PC-9 (cell line): ENCODE data around the gene IP6K3. TPM values are rescaled to one million over a fixed set of nuclear protein-coding genes. Genes with fewer than 3 reads are reported as not detected.

Experiments
- BruUV-seq: library from RNA; stranded (reverse); fragments of 400-500 nt; replicated peaks from 2 replicates; lab custom pipeline; 2021; lab: Mats Ljungman, UMichigan
- CTCF ChIA-PET: fragments of 300-600 bp; sonication (Branson Sonifier 250); formaldehyde crosslinking; loops from one replicate; lab custom pipeline; 2022; ENCODE audit warnings: antibody characterized with exemption; lab: Charles Lee
- POLR2A ChIA-PET: fragments of 300-600 bp; sonication (Branson Sonifier 250); formaldehyde crosslinking; loops from one replicate; lab custom pipeline; 2022; ENCODE audit warnings: antibody characterized with exemption; ENCODE audit not compliant: unreplicated experiment; lab: Charles Lee
- DNase-seq, 2 experiments: peaks; one replicate each; pipeline versions ENCODE4 v3.0.0 to v3.0.0-alpha.2; 2015 to 2022; ENCODE audit warnings: mixed read lengths in 1 of 2
- H2AFZ ChIP-seq: fragments of 200-600 bp; sonication (generic); 2 replicates; pipeline ENCODE4 v1.8.1; 2017; ENCODE audit warnings: antibody characterized with exemption
- H3F3A ChIP-seq: fragments of 200-600 bp; sonication (generic); 2 replicates; pipeline ENCODE4 v1.8.1; 2017; ENCODE audit warnings: antibody characterized with exemption, mild to moderate bottlenecking, low read depth; ENCODE audit not compliant: insufficient read depth
- H3K27ac ChIP-seq: fragments of 200-600 bp; sonication (generic); 2 replicates; pipeline ENCODE4 v1.6.1; 2016; ENCODE audit warnings: mixed run types
- H3K27me3 ChIP-seq: fragments of 200-600 bp; sonication (generic); 2 replicates; pipeline ENCODE4 v1.6.1; 2016; ENCODE audit warnings: low read depth, mixed run types; ENCODE audit not compliant: insufficient read depth
- H3K36me3 ChIP-seq: fragments of 200-600 bp; sonication (generic); 2 replicates; pipeline ENCODE4 v1.6.1; 2016; ENCODE audit warnings: low read depth, mixed run types
- H3K4me1 ChIP-seq: fragments of 200-600 bp; sonication (generic); replicated peaks from 2 replicates; pipeline ENCODE4 v1.6.1; 2016; ENCODE audit warnings: mixed run types; ENCODE audit not compliant: insufficient read depth
- H3K4me2 ChIP-seq: fragments of 200-600 bp; sonication (generic); 2 replicates; pipeline ENCODE4 v1.6.1; 2017; ENCODE audit warnings: mixed run types
- H3K4me3 ChIP-seq: fragments of 200-600 bp; sonication (generic); 2 replicates; pipeline ENCODE4 v1.6.1; 2016; ENCODE audit warnings: mixed run types
- H3K79me2 ChIP-seq: fragments of 200-600 bp; sonication (generic); 2 replicates; pipeline ENCODE4 v1.6.1; 2017; ENCODE audit warnings: low read depth, mixed run types
- H3K9me2 ChIP-seq: fragments of 200-600 bp; sonication (generic); 2 replicates; pipeline ENCODE4 v1.8.1; 2017; ENCODE audit warnings: mild to moderate bottlenecking; ENCODE audit not compliant: insufficient read depth
- H3K9me3 ChIP-seq: fragments of 200-600 bp; sonication (generic); 2 replicates; pipeline ENCODE4 v1.8.1; 2016; ENCODE audit warnings: low read depth; ENCODE audit not compliant: insufficient read depth
- H4K20me1 ChIP-seq: fragments of 200-600 bp; sonication (generic); 2 replicates; pipeline ENCODE4 v1.8.1; 2017; ENCODE audit not compliant: insufficient read depth
- EZH2 ChIP-seq: fragments of 200-600 bp; sonication (generic); IDR thresholded peaks from 2 replicates; pipeline ENCODE4 v1.8.0; 2017; ENCODE audit warnings: antibody characterized with exemption, low read depth
- intact Hi-C: fragments of 100-400 bp; cut with micrococcal nuclease; formaldehyde crosslinking; loops from one replicate; pipeline ENCODE4 v1.10.0; 2022; ENCODE audit not compliant: unreplicated experiment
- total RNA-seq: library from RNA; stranded (reverse); gene quantifications from 2 replicates; pipeline ENCODE4 v1.2.3, GENCODE V29; 2021
- TF ChIP-seq, protein P1 (sequence below): fragments of 200-600 bp; sonication (generic); conservative IDR thresholded peaks from 2 replicates; pipeline ENCODE4 v1.6.1; 2017; ENCODE audit warnings: mixed run types, antibody characterized with exemption, mild to moderate bottlenecking, moderate library complexity

Gene IP6K3
- total RNA-seq, 1 experiment from 2014 or later = not detected

DNA sequence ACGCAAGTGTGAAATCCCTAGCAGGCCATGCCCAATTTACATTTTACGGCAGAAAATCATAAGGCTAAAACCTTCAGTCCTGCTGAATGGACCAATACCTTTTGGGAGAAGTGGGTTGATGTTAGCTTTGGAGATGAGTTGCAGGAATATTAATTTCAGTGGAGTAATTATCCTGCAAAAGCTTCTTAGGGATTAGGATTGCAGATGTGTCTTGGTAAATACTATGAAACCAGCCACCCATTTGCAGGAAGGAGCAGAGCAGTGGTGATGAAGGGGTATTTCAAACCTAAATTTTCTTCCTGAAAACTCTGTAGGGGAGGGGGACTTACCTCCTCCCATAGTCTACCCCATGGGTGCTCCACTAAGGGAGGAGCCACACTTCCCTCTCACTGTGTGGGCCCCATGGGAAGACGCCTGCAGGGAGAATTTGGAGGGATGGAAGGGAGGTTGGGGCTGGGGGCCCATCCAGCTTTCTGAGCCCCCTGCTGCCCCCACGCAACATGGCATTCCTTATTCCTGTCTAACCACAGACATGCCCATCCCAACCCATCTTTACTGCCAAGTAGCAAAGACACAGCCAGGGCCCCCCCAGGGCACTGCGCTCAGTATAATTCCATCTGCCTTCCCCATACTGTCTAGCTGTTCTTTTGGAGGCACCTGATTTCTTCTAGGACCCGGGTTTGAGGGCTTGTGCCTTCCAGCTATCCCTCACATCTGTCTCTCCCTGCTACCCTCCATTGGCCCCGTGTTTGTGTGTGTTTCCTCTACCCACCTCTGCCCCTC, 20.6 kb downstream of the IP6K3 start:
- H3K4me1 ChIP-seq = peaks cover 24% of the 10 kb centered on the region
- CTCF ChIA-PET = no interaction called here
- POLR2A ChIA-PET = interaction anchor here (0.7 kb wide), 1 partner anchor 18 kb away, joined by 10 read pairs; no protein-coding TSS in a partner anchor

DNA sequence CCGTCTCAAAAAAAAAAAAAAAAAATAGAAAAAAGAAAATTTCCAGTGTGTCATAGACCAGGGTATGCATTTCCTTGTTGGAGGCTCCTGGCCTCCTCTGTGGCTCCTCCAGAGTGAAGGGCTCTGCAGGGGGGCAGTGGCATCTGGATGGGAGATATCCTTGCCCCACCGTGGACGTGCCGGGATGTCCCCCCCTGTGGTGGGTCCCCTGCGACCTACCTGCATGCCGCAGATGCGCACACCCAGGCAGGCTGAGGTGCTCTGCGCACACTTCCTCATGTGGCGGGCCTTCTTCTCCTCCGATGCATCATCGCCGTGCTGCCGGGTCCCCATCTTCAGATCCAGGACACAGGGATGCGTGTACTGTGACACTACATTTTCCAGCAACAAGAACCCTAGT, 21.5 kb downstream of the IP6K3 start:
- no peaks in the 10 kb centered on the region for H3K27me3 ChIP-seq
- DNase-seq = no peak
- no peaks in the 10 kb centered on the region for H3K9me3 ChIP-seq
- TF ChIP-seq EZH2 = no peak
- no peaks in the 10 kb centered on the region for H3K79me2 ChIP-seq
- H3K4me1 ChIP-seq = peaks cover 24% of the 10 kb centered on the region
- H3F3A ChIP-seq = peaks cover 8% of the 10 kb centered on the region; the same call in 1 of the 2 replicates
- ChIA-PET CTCF (no interaction called here), POLR2A (interaction anchor here (0.7 kb wide), 1 partner anchor 19 kb away, joined by 10 read pairs; no protein-coding TSS in a partner anchor)
- H2AFZ ChIP-seq = no peak overlapping the region
- H3K36me3 ChIP-seq = no peaks in the 10 kb centered on the region
- BruUV-seq = no TSS peak
- no peaks in the 10 kb centered on the region for H4K20me1 ChIP-seq
- no peaks in the 10 kb centered on the region for H3K9me2 ChIP-seq
- H3K4me3 ChIP-seq = no peak overlapping the region
- no peak overlapping the region for H3K4me2 ChIP-seq
- intact Hi-C loops = no loop called here
- no peak overlapping the region for H3K27ac ChIP-seq

More for the DNA sequence above, 20.6 kb downstream of the IP6K3 start:
- no peak for DNase-seq
- TF ChIP-seq, protein P1, sequence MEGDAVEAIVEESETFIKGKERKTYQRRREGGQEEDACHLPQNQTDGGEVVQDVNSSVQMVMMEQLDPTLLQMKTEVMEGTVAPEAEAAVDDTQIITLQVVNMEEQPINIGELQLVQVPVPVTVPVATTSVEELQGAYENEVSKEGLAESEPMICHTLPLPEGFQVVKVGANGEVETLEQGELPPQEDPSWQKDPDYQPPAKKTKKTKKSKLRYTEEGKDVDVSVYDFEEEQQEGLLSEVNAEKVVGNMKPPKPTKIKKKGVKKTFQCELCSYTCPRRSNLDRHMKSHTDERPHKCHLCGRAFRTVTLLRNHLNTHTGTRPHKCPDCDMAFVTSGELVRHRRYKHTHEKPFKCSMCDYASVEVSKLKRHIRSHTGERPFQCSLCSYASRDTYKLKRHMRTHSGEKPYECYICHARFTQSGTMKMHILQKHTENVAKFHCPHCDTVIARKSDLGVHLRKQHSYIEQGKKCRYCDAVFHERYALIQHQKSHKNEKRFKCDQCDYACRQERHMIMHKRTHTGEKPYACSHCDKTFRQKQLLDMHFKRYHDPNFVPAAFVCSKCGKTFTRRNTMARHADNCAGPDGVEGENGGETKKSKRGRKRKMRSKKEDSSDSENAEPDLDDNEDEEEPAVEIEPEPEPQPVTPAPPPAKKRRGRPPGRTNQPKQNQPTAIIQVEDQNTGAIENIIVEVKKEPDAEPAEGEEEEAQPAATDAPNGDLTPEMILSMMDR = no peak
- TF ChIP-seq EZH2 = no peak
- H3K9me3 ChIP-seq = no peaks in the 10 kb centered on the region
- H3K4me3 ChIP-seq = no peak overlapping the region
- H3K36me3 ChIP-seq = no peaks in the 10 kb centered on the region
- H3K79me2 ChIP-seq = no peaks in the 10 kb centered on the region
- H4K20me1 ChIP-seq = no peaks in the 10 kb centered on the region
- H3K9me2 ChIP-seq = no peaks in the 10 kb centered on the region
- intact Hi-C loops = no loop called here
- peaks cover 12% of the 10 kb centered on the region; the same call in 1 of the 2 replicates for H3F3A ChIP-seq
- H2AFZ ChIP-seq = no peak overlapping the region
- no TSS peak for BruUV-seq
- H3K27ac ChIP-seq = no peak overlapping the region
- no peak overlapping the region for H3K4me2 ChIP-seq
- H3K27me3 ChIP-seq = no peaks in the 10 kb centered on the region

DNA sequence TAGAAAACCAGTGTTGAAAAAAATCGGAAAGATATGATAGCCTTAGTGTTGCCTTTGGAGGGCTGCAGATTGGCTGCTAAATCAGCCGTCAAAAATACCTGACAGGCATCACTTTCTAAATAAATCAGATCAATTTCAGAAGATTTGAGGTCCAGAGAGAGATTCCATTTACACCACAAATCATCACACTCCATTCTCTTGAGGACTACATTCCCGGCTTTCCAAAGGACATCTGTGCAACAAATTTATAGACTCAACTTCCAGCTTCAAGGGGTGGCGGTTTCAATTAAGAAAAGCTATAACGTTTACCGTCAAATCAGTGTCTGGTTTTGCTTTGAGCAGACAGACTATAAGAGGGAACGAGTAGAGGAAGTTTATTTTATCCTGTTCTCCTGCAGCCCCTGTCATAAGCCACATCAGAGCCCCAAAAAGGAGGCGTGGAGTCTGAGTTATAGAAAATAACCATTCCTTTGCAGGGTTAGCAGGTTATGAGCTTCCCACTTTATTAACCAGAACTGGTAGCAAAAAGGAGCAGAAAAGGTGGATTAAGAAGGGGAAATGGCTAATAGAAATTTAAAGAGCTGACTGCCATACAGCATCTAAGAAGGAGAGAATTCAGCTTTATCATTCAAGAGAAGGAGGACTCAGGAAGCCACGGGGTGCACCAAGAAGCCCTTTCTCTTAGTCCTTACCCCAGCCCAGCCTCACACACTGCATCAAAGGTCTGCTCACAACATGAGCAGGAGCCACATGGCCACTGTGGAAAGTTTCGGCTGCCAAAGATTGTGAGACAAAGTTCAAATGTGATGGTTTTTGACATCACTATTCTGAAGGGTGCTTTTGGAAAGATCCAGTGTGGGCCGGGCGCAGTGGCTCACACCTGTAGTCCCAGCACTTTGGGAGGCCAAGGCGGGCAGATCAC, 22.3 kb downstream of the IP6K3 start:
- no peak overlapping the region for H3K27ac ChIP-seq

More for the DNA sequence above, 22.3 kb downstream of the IP6K3 start:
- DNase-seq = no peak
- ChIA-PET POLR2A (no interaction called here), CTCF (no interaction called here)
- Histone ChIP-seq H2AFZ (no peak overlapping the region), H3K9me3 (no peaks in the 10 kb centered on the region), H3K4me3 (no peak overlapping the region), H3K79me2 (no peaks in the 10 kb centered on the region), H3K36me3 (no peaks in the 10 kb centered on the region), H3K4me1 (peaks cover 25% of the 10 kb centered on the region), H3K27me3 (no peaks in the 10 kb centered on the region), H4K20me1 (no peaks in the 10 kb centered on the region), H3F3A (peaks cover 6% of the 10 kb centered on the region; the same call in 1 of the 2 replicates), H3K9me2 (no peaks in the 10 kb centered on the region), H3K4me2 (no peak overlapping the region)
- BruUV-seq = no TSS peak
- TF ChIP-seq, protein P1 = no peak
- TF ChIP-seq EZH2 = no peak
- intact Hi-C loops = no loop called here
